GM23248 (cell line): ENCODE data around the gene TSPEAR. TPM values are rescaled to one million over a fixed set of nuclear protein-coding genes. Genes with fewer than 3 reads are reported as not detected.

Experiments
- DNase-seq: peaks from one replicate; pipeline ENCODE4 v3.0.0-alpha.2; 2015
- H2AFZ ChIP-seq: fragments of 200-600 bp; sonication (generic); 2 replicates; pipeline ENCODE4 v1.6.1; 2016; ENCODE audit warnings: antibody characterized with exemption
- H3F3A ChIP-seq: fragments of 200-600 bp; sonication (generic); 2 replicates; pipeline ENCODE4 v1.6.1; 2016; ENCODE audit warnings: mild to moderate bottlenecking, antibody characterized with exemption, mixed run types; ENCODE audit not compliant: insufficient read depth
- H3K27ac ChIP-seq: fragments of 200-600 bp; sonication (generic); 2 replicates; pipeline ENCODE4 v1.5.1; 2016; ENCODE audit warnings: mild to moderate bottlenecking
- H3K27me3 ChIP-seq: fragments of 200-600 bp; sonication (generic); replicated peaks from 2 replicates; pipeline ENCODE4 v1.6.1; 2016; ENCODE audit warnings: mild to moderate bottlenecking; ENCODE audit not compliant: insufficient read depth
- H3K36me3 ChIP-seq: fragments of 200-600 bp; sonication (generic); 2 replicates; pipeline ENCODE4 v1.6.1; 2016; ENCODE audit warnings: low read depth, mild to moderate bottlenecking
- H3K4me1 ChIP-seq: fragments of 200-600 bp; sonication (generic); 2 replicates; pipeline ENCODE4 v1.6.1; 2016; ENCODE audit warnings: mild to moderate bottlenecking; ENCODE audit not compliant: insufficient read depth
- H3K4me2 ChIP-seq: fragments of 200-600 bp; sonication (generic); one replicate; pipeline ENCODE4 v1.6.1; 2016; ENCODE audit warnings: mild to moderate bottlenecking; ENCODE audit not compliant: unreplicated experiment
- H3K4me3 ChIP-seq: fragments of 200-600 bp; sonication (generic); 2 replicates; pipeline ENCODE4 v1.5.1; 2016; ENCODE audit warnings: mild to moderate bottlenecking
- H3K79me2 ChIP-seq: fragments of 200-600 bp; sonication (generic); 2 replicates; pipeline ENCODE4 v1.6.1; 2016; ENCODE audit warnings: mild to moderate bottlenecking; ENCODE audit not compliant: insufficient read depth
- H3K9ac ChIP-seq: fragments of 200-600 bp; sonication (generic); 2 replicates; pipeline ENCODE4 v1.6.1; 2016; ENCODE audit warnings: mild to moderate bottlenecking
- H3K9me2 ChIP-seq: fragments of 200-600 bp; sonication (generic); 2 replicates; pipeline ENCODE4 v1.6.1; 2016; ENCODE audit warnings: mixed run types, mild to moderate bottlenecking, moderate library complexity; ENCODE audit not compliant: insufficient read depth
- H3K9me3 ChIP-seq: fragments of 200-600 bp; sonication (generic); one replicate; pipeline ENCODE4 v1.6.1; 2017; ENCODE audit warnings: low read depth
- H4K20me1 ChIP-seq: fragments of 200-600 bp; sonication (generic); 2 replicates; pipeline ENCODE4 v1.6.0; 2016; ENCODE audit not compliant: insufficient read depth
- EZH2 ChIP-seq: fragments of 200-600 bp; sonication (generic); IDR thresholded peaks from 2 replicates; pipeline ENCODE4 v1.6.1; 2018; ENCODE audit warnings: antibody characterized with exemption, mild to moderate bottlenecking; ENCODE audit not compliant: insufficient read depth, poor library complexity, severe bottlenecking
- EZH2phosphoT487 ChIP-seq: fragments of 200-600 bp; sonication (generic); IDR thresholded peaks from 2 replicates; pipeline ENCODE4 v1.6.1; 2018; ENCODE audit warnings: antibody characterized with exemption, moderate library complexity, mild to moderate bottlenecking, low read depth; ENCODE audit not compliant: insufficient read depth
- WGBS, 2 experiments: methylation state at CpG; one replicate each; pipeline ENCODE4 v1.1.6; 2015 to 2017; ENCODE audit warnings: low lambda C conversion rate in 2 of 2, low coverage in 1 of 2; ENCODE audit errors: missing lambda C conversion rate in 2 of 2; 5-methylcytosine and 5-hydroxymethylcytosine counted together
- in situ Hi-C: fragments of 300-500 bp; cut with MboI; formaldehyde crosslinking; loops from 2 replicates; pipeline ENCODE4 v1.15.0; 2020
- polyA plus RNA-seq: library from polyadenylated mRNA; unstranded; fragments of >200 nt; fragmentation: Nextera tagmentation; extraction: Ambion mirVana; gene quantifications from 2 replicates; pipeline ENCODE4 v1.2.1, GENCODE V29; 2016
- total RNA-seq: library from RNA; depleted of rRNA; stranded (reverse); fragments of >200 nt; shearing (Covaris generic); gene quantifications from 2 replicates; pipeline ENCODE4 v1.2.3, GENCODE V29; 2014

Gene TSPEAR
- total and polyA plus RNA-seq, 2 experiments from 2014 or later = not detected

DNA sequence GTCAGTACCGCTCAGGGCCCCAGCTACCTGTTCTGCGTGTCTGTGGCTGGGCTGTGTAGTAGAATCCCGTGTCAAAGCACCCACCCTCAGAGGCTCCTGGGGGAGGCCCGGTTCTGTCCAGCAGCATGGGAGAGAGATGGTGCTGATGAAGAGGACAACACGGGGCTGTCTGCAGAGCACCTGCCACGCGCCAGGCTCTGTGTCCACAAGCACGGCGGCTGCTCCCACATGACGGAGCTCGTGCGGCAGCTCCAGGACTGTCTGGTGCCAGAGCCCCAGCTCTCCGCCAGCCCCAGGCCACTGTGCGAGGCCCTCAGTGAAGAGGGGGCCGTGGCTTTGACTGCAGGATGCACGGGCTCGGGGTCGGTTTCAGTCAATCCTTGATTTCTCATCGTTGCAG lies 42.0 kb upstream of the TSPEAR start:
- no peak overlapping the region for H3K9ac ChIP-seq
- H3K9me2 ChIP-seq = no peaks in the 10 kb centered on the region
- 44 to 49% methylated on average over 15 to 19 of the region's 19 CpGs for WGBS, 2 experiments
- TF ChIP-seq EZH2 (no peak), EZH2phosphoT487 (no peak)
- no peaks in the 10 kb centered on the region for H4K20me1 ChIP-seq
- H3K27me3 ChIP-seq = peaks cover 11% of the 10 kb centered on the region; the same call in 1 of the 2 replicates
- H3K4me1 ChIP-seq = no peaks in the 10 kb centered on the region
- DNase-seq = no peak
- H2AFZ ChIP-seq = no peak overlapping the region
- no peaks in the 10 kb centered on the region for H3K79me2 ChIP-seq
- no peak overlapping the region for H3K4me2 ChIP-seq
- no peak overlapping the region for H3K27ac ChIP-seq
- no peaks in the 10 kb centered on the region for H3K36me3 ChIP-seq
- in situ Hi-C loops = no loop called here
- no peak overlapping the region for H3K4me3 ChIP-seq
- H3K9me3 ChIP-seq = no peaks in the 10 kb centered on the region
- H3F3A ChIP-seq = no peaks in the 10 kb centered on the region

DNA sequence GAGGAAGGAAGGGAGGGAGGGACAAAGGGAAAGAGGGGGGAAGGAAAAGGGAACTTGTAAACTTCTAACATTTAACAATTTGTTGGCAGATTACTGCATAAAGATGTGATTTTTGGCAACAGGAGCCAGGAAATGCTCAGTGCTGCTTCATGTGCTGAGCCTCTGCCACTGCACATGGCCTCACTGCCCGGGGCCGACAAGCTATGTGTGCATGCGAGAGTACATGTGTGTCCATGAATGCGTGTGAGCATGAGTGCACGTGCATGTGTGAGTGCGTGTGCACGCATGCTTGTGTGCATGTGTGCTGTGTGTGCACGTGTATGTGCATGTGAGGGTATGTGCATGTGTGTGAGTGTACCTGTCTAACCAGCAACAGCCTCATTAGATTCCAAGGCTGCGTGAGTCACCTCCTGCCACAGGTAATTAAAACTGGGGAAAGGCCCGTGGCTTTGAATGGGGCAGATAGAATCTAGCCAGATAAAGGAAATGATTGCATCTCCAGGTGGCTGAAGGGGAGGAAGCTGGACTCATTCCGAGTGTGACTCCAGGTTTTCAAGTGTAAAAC lies 41.4 kb upstream of the TSPEAR start:
- H3K79me2 ChIP-seq = no peaks in the 10 kb centered on the region
- no peaks in the 10 kb centered on the region for H3F3A ChIP-seq
- DNase-seq = peak; percentile 55
- no peak overlapping the region for H2AFZ ChIP-seq
- TF ChIP-seq EZH2phosphoT487 (no peak), EZH2 (no peak)
- H3K4me1 ChIP-seq = no peaks in the 10 kb centered on the region
- no peak overlapping the region for H3K4me3 ChIP-seq
- H3K27ac ChIP-seq = no peak overlapping the region
- no peaks in the 10 kb centered on the region for H4K20me1 ChIP-seq
- H3K36me3 ChIP-seq = no peaks in the 10 kb centered on the region
- in situ Hi-C loops = no loop called here
- H3K27me3 ChIP-seq = peaks cover 17% of the 10 kb centered on the region; the same call in 1 of the 2 replicates
- H3K9me2 ChIP-seq = no peaks in the 10 kb centered on the region
- no peak overlapping the region for H3K9ac ChIP-seq
- no peak overlapping the region for H3K4me2 ChIP-seq
- H3K9me3 ChIP-seq = no peaks in the 10 kb centered on the region
- 13 to 15% methylated on average over 11 of the region's 11 CpGs for WGBS, 2 experiments

DNA sequence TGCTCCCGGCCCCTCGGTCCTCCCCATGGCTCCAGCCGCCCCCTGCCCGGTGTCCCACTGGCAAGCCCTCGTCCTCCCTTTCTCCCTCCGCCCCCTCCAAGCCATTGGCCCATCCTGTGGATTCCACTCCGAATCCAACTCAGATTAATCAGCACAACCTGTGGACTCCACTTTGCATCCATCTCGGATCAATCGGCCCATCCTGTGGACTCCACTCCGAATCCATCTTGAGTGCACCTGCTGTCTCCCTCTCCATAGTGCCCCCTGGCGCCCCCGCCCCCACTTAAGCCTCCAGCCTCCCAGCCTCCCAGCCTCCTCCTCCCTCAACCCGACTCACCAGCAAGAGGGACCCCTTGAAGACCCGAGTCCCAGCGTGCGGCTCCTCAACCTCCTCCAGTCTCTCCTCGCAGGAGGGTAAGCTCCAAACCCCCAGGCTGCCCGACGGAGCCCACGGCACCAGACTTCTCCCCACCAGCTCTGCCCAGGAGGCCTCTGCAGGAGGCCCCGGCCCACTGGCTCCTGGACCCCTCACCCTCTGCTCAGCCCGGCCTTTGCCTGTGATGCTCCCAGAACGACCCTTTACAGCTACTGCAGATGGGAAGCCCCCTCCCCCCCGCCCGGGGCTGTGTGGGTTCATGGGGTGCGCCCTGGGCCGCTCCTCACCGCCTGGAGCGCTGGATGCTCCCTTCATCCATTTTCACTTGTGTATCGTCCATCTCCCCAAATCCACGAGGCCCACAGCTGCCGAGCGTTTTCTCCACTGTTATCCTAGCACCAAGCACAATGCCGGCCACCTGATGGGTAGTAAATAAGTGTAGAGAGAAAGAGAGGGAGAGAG lies 40.6 kb upstream of the TSPEAR start:
- in situ Hi-C loops = no loop called here
- Histone ChIP-seq H3K4me2 (no peak overlapping the region), H3K9me2 (no peaks in the 10 kb centered on the region), H3K4me1 (no peaks in the 10 kb centered on the region), H3F3A (no peaks in the 10 kb centered on the region), H4K20me1 (no peaks in the 10 kb centered on the region), H2AFZ (no peak overlapping the region), H3K4me3 (no peak overlapping the region), H3K27ac (no peak overlapping the region), H3K9me3 (no peaks in the 10 kb centered on the region), H3K79me2 (no peaks in the 10 kb centered on the region), H3K9ac (no peak overlapping the region), H3K27me3 (peaks cover 19% of the 10 kb centered on the region; the same call in 1 of the 2 replicates), H3K36me3 (no peaks in the 10 kb centered on the region)
- TF ChIP-seq EZH2phosphoT487 (no peak), EZH2 (no peak)
- WGBS, 2 experiments = 52 to 58% methylated on average over 22 to 34 of the region's 34 CpGs
- DNase-seq = no peak

DNA sequence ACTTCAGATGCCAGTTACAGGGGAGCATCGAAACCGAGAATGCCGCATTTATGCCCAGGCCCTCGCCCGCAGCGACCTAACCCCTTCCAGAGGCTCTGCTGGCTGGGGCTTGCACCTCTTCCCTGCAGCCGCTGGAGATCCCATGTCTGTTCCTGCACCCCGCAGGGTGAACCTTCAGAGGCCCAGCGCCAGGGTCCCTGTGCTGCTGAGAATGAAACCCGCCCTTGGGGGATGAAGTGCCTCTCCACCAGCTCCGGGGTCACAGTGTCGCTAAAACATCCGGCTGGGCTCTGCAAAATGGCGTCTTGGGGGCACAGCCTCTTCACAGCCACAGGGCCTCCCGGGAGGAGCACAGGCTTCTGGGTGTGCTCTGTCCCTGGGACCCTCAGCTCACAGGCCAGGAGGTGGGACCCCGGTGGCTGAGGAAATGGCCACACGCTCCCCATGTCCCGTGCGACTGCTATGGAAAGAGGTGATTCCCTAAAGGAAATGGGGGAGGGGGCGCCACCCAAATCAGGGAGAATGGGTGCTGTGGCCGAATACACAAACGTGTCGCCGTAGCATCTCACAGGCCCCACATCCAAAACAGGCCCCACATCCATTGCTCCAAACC lies 39.9 kb upstream of the TSPEAR start:
- no peak overlapping the region for H3K27ac ChIP-seq
- H4K20me1 ChIP-seq = no peaks in the 10 kb centered on the region
- H2AFZ ChIP-seq = no peak overlapping the region
- H3K9ac ChIP-seq = no peak overlapping the region
- no peak for DNase-seq
- WGBS, 2 experiments = 52% methylated on average over 23 of the region's 24 CpGs
- H3K4me1 ChIP-seq = no peaks in the 10 kb centered on the region
- no peaks in the 10 kb centered on the region for H3K9me3 ChIP-seq
- H3K36me3 ChIP-seq = no peaks in the 10 kb centered on the region
- no peaks in the 10 kb centered on the region for H3F3A ChIP-seq
- H3K9me2 ChIP-seq = no peaks in the 10 kb centered on the region
- H3K79me2 ChIP-seq = no peaks in the 10 kb centered on the region
- H3K4me3 ChIP-seq = no peak overlapping the region
- in situ Hi-C loops = no loop called here
- peaks cover 19% of the 10 kb centered on the region; the same call in 1 of the 2 replicates for H3K27me3 ChIP-seq
- no peak for TF ChIP-seq EZH2
- no peak for TF ChIP-seq EZH2phosphoT487
- no peak overlapping the region for H3K4me2 ChIP-seq
